ENCODE results near the gene ATP11A.
"Not testable (repeated sequence)": the region's sequence is repeated elsewhere in the genome, so short reads cannot be mapped to it uniquely, and the experiment has no call there.

Gene ATP11A

DNA sequence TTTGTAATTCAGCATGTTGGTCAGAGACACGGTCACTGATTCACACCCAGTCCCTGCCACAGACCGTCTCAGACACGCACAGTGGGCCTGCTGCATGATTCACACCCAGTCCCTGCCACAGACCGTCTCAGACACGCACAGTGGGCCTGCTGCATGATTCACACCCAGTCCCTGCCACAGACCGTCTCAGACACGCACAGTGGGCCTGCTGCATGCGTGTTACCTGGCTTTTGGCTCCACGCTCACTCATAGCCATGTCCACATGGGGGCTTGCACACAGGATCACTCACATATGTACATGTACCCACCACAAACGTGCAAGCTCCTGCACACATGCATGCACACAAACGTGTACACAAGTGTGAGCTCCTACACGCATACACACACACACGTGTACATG, 194.9 kb downstream of the ATP11A start:
- DNase-seq, result not testable (repeated sequence)

DNA sequence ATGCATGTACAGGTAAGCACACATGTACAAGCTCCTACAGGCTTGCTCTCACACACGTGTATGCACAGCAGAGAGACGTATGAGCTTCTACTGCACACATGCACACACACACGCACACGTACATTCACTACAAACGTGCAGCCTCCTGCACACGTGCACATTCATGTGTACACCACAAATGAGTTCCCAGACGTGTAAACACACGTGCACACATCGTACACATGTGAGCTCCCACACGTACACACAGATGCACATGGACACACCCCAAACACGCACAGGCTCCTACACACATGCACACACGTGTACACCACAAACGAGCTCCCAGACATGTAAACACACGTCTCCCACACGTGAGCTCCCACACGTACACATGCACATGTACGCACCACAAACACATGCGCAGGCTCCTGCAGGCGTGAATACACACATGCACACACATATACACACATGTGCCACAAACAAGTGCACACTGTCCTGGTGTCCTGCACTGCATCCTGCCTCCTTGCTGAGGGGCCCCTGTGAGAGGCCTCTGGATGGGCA, 195.5 kb downstream of the ATP11A start:
- DNase-seq, result no peak

DNA sequence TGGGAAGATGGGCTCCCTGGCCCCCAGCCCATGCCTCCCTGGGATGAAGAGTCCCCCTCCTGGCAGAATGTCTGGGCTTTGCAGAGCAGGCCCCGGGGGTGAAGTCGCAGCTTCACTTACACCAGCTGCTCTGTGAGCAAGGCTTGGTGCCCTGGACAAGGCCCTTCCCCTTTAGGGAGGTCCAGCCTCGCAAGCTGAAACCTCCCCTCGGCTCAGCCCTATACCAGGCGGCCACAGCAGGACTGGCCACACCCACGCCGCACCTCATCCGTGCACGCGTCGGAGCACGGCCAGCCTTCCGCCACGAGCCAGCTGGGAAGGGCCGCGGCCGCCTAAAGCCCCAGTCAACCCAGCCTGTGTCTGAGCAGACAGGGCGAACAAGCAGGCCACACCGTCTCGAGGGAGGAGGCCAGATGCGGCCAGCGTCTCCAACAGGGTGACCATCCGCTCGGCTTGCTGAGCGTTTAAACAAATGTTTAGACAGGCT, 196.0 kb downstream of the ATP11A start:
- DNase-seq, result no peak

DNA sequence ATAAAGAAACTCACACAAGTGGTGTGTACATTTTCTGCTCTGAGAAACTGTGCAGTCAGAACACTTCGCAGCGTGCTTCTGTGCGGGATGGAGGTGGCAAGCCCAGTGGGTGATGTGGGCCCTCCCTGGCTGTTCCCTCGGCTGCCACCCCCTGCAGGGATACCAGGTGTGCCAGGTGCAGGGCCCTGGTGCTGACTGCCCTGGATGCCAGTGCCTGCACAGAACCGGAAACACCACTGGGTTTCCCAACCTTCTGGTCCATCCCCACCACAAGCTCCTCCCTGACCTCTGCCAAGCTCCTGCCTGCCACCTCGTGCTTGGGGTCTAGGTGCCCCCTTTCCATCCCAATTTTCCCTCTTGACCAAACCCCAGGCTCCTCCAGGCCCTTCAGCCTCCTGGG, 197.3 kb downstream of the ATP11A start:
- DNase-seq, result no peak

DNA sequence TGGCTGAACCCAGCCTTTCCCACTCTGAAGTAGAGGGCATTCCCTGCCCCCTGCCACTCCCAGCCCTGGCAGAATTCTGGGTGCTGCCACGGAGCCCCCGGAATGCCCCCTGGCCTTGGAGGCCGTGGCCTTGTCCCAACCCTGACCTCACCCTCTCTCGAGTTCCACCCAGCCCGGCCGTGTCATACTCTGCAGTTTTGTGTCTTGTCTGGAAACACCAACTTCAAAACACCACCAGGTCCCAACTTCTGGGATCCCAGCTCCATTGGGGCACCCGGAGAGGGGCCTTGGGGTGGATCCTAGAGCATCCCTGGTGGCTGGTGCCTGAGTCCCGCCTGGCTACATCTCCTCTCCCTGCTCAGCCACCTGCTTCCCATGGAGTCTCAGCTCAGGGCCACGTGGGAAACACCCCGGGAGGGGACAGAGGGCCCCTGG, 197.7 kb downstream of the ATP11A start:
- DNase-seq, result no peak

DNA sequence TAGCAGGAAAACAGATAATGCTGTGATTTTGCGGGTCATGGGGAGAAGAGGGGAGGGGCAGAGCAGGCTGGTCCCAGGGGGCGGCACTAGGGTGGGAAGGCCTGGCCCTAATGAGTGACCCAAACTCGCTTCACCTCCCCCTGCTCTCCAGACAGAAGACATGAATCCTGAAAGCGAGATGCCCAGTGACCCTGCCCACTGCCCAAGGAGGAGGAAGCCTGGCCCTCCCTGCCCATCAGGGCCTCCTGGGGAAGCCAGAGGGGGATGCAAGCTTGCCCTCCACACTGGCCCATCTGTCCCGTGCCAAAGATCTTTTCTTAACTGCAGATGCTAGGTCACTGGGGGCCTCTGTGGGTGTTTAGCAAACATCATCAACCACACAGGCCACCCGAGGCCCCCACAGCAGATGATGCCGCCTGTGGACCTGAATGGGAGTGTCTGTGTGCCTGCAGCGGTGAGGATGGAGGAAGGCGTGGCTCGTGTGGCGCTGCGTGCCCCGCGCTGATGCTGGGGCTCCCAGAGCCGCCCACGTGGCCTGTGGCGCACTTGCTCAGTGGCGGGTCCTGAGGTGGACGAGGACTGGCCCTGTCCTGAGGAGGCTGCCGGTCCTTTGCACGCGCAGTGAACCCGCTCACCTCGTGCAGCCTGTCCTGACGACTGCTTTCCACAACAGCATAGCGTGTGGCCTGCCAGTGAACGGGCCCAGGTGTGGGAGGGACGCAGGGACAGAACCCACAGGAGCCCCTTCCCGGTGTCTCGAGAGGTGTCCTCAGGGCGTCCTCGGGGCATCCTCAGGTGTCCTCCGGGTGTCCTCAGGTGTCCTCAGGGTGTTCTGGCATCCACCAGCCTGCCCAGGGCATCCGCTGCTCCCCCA, 198.6 kb downstream of the ATP11A start:
- DNase-seq, result no peak

DNA sequence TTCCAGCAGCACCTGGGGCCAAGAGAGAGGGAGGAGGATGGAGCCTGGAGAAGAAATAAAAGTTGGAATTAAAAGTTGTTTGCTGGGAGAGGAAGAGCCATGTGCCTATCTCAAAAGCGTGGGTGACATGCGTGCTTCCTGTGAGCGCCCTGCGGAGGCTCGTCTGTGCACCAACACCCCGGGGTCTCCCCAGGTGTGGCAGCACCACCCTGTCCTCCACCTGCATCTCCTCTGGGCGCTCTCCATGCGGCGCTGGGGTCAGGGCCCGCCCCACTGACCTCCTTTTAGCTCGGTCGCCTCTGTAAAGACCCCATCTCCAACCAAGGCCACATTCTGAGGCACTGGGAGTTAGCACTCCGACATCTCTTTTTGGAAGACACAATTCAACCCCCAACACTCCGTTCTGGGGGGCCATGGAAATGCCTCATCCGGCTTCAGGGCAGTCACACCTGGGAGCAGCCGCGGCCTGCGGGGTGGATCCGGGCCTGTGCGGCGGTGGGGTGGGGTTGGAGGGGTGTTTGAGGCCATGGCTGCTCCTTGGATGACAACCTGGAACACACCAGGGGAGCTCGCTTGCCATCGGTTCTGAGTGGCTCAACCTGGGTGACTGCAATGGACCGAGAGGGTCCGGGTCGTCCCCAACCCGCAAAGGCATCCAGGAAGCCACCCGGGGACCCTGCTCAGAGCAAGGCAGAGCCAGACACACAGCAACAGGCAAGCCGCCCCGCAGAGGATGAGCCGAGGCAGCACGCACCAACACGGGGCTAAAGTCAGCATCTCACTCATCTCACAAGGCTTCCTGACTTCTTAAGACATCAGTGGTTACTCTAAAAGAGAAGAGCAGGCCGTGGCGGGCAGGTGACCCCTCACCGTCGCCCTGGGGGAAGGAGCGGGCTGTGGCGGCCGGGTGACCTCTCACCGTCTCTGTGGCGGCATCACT, 199.8 kb downstream of the ATP11A start:
- DNase-seq, result no peak

DNA sequence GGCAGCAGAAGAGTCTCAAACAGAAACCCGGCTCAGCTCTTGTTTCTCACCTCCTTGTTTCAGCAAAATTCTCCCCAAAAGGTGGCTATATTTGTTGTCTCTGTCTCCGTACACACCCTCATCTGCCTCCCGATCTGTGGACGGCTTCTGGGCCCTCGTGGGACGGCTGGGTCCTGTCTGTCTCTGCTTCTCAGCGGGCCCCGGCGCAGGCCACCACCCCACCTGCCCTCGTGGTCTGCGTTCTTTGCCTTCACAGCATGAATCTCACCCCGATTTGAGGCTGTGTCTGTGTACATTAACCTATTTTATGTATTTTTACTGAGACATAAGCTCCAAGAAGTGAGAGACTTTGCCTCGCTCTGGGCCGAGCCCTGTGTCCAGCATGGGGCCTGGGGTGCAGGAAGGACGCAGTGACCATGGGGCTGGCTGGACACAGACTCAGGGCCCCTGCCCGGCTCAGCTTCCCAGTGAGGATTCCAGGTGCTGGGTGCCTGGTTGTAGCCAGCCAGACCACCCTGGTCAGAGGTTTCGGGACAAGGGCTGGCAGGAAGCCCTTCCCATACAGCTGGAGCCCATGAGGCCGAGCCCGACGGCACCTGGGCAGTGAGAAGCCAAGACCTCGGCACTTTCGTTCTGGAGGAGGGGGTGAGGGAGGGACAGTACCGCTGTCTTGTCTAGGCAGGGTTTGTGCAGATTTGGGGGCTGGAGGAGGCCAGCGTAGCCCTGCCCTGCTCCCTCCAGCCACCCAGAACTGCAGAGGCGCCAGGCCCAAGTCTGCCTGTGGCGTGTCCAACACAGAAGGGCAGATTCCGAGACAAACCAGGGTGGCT, 200.7 kb downstream of the ATP11A start:
- no peak for DNase-seq

DNA sequence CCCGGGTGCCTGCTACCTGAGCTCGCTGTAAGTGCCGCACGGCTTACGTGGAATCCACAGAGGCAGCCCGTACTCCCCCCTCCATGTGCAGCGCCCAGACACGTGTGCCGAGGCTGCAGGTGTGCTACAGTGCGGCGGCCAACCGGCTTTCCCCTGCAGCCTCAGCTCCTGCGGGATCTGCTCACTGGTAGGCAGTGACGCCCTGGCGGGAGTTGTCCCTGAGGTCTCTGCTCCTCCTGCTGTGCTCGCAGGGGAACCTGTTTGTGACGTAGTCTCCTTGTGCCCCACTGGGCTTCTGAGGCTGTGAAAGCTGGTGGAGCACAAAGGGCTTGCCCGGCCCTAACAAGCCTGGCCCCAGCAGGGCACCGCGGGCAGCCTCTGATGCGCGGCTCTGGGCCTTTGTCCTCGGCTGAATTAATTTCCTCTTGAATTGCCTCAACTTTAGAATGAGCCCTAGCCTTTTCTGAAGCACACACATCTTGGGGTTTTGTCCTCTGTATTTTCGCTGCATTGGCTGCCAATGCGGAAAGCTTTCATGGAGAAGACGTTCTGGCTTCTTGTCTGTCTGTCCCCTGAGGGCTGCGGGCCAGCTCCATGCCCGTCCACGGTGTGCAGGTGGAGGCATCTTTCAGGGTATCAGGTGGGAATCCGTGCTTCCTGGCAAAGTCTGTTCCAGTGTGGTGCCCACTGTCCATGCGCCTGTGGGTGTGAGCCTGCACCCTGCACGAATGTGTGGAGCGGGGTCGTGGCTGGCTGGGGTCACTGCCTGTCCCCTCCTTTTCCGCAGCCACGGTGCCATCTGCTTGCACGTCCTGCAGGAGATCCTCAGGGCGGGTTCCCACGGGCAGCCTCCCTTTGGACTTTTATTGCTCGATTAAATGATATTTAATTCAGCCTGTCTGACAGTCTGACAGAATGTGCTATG, 201.9 kb downstream of the ATP11A start:
- DNase-seq, result no peak

DNA sequence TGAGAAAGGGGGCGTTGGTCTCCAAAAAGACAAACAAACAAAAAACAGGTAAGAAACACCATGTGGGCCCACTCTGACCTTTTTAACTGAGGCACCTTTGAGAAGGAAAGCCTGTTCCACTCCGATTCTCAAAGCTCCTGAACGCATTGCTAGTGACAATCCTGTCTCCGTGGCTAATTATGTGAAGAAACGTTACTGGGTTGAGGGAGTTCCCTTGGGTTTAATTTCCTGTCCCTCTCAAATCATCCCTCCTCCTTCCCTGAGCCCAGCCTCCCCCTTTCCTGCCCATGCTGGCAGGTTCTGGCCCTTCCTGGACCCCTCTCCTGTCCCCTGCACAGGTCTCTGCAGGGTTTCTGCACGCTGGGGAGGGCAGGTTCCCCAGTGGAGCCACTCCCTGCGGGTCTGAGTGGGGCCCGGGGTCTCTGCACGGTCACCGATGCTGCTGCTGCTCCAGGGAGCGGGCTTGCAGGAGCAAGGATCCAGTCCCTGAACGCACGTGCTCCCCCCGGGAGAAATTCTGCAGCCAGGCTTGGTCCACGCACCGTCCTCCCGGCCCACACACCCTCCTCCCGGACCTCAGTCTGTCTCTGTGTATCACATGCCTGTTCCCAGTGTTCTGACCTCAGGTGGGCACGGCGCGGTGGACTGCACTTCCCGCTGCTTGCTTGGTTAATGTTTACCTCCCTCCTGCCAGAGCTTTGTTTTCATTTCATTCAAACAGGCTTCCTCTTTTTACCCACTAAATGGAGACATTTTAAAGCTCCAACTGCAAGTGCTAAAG, 202.8 kb downstream of the ATP11A start:
- no peak for DNase-seq

DNA sequence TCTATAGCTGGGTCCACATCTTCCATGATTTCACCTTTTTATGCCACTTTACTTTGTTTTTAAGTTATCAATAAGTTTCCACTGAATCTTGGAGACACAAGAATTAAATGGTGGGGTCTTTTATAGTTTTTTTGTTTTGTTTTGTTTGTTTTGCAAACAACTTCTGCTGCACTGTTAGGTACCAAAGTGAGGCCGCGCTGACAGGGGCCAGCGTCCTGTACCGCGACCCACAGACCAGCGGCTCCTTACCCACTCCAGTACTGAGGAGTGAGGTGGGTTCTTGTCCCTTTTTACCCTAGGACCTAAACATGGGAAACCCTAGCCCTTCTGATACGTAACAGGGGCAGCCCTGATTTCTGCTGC, 203.3 kb downstream of the ATP11A start:
- no peak for DNase-seq

DNA sequence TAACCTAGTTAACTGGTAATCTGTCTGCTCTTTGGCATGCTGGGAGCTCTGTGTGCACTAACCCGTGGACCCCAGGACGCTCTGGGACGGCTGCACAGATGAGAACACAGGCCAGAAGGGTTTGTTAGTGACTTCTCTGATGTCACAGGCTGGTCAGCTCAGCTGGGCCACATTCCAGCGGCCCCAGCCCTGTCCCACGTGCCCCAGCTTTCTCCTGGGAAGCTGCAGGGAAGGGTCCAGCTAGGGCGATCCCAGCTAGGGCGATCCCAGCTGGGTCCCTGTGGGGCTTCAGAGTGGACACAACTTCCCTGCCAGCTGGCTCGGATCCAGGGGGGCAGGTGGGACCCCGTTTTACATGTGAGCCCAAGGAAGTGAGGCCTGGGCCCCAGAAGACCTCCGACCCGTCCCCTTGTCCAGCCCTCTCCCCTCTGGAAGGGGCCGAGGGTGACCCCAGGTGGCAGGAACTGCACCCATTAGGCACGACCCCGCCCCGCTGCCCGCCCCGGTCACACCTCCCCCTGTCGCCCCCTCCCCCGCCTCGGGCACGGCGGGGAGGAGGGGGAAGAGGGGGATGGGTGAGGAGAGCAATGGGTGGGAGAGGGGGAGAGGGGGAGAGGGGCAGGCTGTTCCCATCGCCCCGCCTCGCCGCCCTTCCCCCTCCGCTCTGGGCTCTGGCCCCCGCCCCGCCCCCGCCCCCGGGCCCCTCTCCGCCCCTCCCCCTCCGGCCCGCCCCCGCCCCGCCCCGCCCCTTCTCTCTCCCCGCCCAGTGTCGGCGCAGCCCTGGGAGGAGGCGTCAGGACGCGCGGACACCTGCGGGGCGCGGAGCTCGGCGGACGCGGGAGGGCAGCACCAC, 204.0 kb downstream of the ATP11A start:
- DNase-seq, result peak; percentile 32

DNA sequence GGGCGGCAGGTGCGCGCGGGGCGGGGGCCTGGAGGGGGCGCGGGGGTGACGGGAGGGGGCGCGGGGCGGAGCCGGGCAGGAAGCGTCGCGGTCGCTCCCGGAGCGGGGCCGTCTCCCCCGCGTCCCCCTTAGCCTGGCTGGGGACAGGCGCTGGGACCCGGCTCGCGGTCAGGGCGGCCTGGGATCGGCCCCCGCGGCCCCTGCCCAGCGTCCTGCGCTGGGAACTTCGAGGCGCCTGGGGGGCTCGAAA, 204.5 kb downstream of the ATP11A start:
- DNase-seq, result no peak

DNA sequence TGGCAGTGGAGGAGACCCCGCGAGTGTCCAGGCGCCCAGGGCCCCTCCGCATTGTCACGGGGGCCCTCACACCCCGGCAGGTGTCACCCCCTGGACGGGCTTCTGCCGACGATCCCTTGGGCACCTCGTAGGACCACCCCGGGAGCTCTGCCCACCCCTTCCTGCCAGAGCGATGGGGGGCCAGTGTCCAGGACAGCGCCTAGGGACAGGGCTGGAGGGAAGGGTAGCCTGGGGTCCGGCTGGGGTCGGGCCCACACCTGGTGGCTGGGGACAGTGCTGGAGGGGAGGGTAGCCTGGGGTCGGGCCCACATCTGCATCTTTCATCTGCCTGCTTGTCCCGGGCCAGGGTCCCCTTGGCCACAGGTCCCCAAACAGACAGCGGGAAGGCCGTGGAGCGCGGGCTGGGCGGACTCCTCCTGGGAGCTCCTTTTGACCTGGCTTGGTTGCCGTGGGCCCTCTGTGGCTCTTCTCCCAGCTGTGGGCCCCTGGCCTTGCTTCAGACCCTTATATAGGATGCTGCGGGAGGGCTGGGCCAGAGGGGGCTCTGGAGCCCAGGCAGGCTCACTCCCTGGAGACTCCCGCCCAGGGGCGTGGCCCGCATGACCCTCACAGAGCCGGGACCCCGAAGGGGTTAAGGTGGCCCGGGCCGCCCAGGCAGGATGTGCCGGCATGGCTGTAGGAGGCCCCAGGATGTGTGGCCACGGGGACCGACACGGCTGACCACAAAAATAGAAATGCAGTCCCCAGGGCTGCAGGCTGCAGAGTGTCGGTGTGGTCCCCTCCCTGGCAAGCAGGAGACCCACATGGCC, 205.0 kb downstream of the ATP11A start:
- DNase-seq, result no peak

DNA sequence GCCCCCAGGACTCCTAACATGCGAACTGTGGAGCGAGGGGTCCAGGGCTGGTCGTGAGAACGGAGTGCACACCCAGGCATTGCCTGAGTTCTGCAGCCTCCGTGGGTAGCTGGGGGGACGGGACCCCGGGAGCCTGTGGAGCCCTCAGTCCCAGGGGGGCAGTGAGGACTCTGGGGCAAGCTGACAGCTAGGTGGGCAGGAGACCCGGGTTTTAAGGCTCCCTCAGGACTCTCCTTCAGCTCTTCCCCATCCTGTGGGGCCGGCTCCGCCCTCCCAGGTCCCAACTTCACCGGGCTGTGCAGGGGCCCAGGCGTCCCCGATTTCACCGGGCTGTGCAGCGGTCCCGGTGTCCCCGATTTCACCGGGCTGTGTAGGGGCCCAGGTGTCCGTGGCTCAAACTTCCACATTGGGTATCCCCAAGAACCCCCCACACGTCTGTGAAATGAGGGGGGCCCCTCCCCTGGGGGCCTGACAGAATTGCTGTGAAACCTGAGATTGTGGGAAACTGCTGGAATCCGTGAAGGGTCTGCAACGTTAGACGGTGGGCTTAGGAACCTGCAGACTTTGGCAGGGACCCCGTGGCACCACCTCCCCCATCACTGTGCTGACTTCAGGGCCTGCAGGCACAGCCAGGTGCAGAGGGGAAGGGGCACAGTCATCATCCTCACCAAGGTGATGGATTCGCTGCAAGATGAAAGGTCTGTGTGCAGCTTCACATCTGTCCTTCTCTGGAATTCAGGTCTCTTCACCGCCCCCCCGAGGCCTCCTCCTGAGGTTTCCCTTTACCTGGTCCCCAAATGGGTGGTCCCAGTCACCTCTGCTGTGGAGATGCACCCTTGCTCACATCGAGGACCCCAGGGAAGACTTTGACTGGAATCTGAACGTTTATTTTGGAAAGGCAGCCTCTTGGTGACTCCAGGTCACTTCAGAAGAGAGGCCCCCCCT, 206.0 kb downstream of the ATP11A start:
- no peak for DNase-seq

DNA sequence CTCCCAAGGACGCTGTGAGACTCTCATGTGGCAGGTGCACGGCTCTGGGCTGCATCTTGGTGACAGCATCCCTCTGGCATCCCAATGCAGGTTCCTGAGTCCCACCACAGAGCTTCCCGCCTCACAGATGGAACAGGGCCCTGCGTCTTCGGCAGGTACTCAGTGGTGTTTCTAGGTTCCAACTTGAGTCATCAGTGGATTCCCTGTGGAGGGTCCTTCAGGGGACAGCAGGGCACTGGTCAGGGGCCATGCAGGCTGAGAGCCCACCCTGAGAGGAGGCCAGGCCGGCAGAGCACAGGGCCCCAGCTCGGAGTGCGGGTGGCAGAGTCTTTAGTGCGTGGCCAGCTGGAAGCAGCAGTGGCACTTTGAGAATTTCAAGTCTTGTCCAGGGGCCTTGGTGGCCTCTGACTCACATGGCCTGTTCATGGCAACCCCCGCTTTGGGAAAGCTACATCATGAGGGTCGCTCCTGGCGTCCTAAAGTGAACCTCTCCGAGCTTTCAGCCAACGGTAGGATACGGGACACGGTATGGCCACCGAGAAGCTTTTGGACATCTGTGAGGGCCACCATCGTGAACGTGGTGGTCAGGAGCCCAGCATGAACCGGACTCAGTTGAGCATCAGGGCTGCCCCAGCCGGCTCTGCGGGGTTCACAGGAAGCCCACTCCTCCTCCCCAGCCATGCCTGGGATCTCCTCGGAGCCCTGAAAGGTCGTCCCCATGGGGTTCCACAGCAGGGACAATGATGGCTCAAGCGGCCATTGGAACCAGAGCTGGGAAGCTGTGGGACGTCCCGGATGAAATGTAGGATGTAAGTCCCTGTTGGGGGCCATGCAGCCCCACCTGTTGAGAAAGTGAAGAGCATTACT, 207.1 kb downstream of the ATP11A start:
- DNase-seq, result no peak

DNA sequence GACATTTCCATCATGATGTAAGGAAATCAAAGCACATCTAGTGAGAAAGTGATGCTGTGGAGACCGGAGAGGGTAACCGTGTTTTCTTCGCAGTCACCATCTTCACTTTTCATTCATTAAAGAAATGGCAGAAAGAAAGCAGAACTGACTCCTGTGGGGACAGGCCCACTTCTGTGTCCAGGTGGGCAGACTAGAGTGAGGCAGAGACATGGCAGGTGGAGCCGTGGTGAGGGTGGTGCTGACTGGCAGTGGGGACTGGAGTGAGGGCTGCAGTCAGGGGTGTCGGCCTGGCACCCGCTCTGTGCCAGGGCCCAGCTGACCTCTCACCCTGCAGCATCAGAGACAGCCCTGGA, 207.7 kb downstream of the ATP11A start:
- DNase-seq, result no peak
